Measurements from ENCODE around the gene TMTC2. TPM values are rescaled to one million over a fixed set of nuclear protein-coding genes. Genes with fewer than 3 reads are reported as not detected.

Gene TMTC2
- polyA plus RNA-seq, 1 experiment: 1.6 TPM

- TF ChIP-seq CTCF (IDR thresholded peaks at IDR 0.05; ENCODE audit: low read depth, low read length): no peak
- ChIA-PET CTCF (no interaction called here), POLR2A (no interaction called here)
- Histone ChIP-seq H3K27ac (ENCODE audit: low read depth, low read length) (no peak overlapping the region), H3K9me3 (ENCODE audit: control insufficient read depth, insufficient read depth, low read length) (0 out of 2 replicates have a peak, but pooled peaks cover 3% of the 10 kb centered on the region), H3K27me3 (ENCODE audit: control insufficient read depth, insufficient read depth, low read length) (no peaks in the 10 kb centered on the region), H3K4me3 (ENCODE audit: low read depth, low read length) (no peak overlapping the region)
- no peak for DNase-seq (ENCODE audit: low read depth, low spot score)
Measured at GRCh38 chr12:83121897-83122622, 435.4 kb downstream of the TMTC2 start.

- Histone ChIP-seq H3K4me3 (ENCODE audit: low read depth, low read length) (no peak overlapping the region), H3K27me3 (ENCODE audit: control insufficient read depth, insufficient read depth, low read length) (no peaks in the 10 kb centered on the region), H3K9me3 (ENCODE audit: control insufficient read depth, insufficient read depth, low read length) (0 out of 2 replicates have a peak, but pooled peaks cover 3% of the 10 kb centered on the region), H3K27ac (ENCODE audit: low read depth, low read length) (no peak overlapping the region)
- CTCF ChIA-PET: no interaction called here
- DNase-seq (ENCODE audit: low read depth, low spot score): no peak
- POLR2A ChIA-PET: no interaction called here
- no peak for TF ChIP-seq CTCF (IDR thresholded peaks at IDR 0.05; ENCODE audit: low read depth, low read length)
Measured at GRCh38 chr12:83122623-83122934, 435.9 kb downstream of the TMTC2 start.

GRCh38 chr12:83123039-83123438 lies 436.3 kb downstream of the TMTC2 start:
- Histone ChIP-seq H3K27ac (ENCODE audit: low read depth, low read length) (no peak overlapping the region), H3K9me3 (ENCODE audit: control insufficient read depth, insufficient read depth, low read length) (0 out of 2 replicates have a peak, but pooled peaks cover 3% of the 10 kb centered on the region), H3K4me3 (ENCODE audit: low read depth, low read length) (no peak overlapping the region), H3K27me3 (ENCODE audit: control insufficient read depth, insufficient read depth, low read length) (no peaks in the 10 kb centered on the region)
- no peak for TF ChIP-seq CTCF (IDR thresholded peaks at IDR 0.05; ENCODE audit: low read depth, low read length)
- ChIA-PET CTCF (no interaction called here), POLR2A (no interaction called here)
- DNase-seq (ENCODE audit: low read depth, low spot score): no peak

- H3K4me3 ChIP-seq (ENCODE audit: low read depth, low read length): no peak overlapping the region
- H3K27me3 ChIP-seq (ENCODE audit: control insufficient read depth, insufficient read depth, low read length): no peaks in the 10 kb centered on the region
- CTCF ChIA-PET: no interaction called here
- H3K27ac ChIP-seq (ENCODE audit: low read depth, low read length): no peak overlapping the region
- no peaks in the 10 kb centered on the region for H3K9me3 ChIP-seq (ENCODE audit: control insufficient read depth, insufficient read depth, low read length)
- POLR2A ChIA-PET: no interaction called here
- DNase-seq (ENCODE audit: low read depth, low spot score): no peak
- no peak for TF ChIP-seq CTCF (IDR thresholded peaks at IDR 0.05; ENCODE audit: low read depth, low read length)
Measured at GRCh38 chr12:83128540-83128939, 441.8 kb downstream of the TMTC2 start.

GRCh38 chr12:83130178-83130577 lies 443.5 kb downstream of the TMTC2 start:
- CTCF ChIA-PET: no interaction called here
- no peaks in the 10 kb centered on the region for H3K27me3 ChIP-seq (ENCODE audit: control insufficient read depth, insufficient read depth, low read length)
- POLR2A ChIA-PET: no interaction called here
- no peaks in the 10 kb centered on the region for H3K9me3 ChIP-seq (ENCODE audit: control insufficient read depth, insufficient read depth, low read length)
- H3K4me3 ChIP-seq (ENCODE audit: low read depth, low read length): no peak overlapping the region
- no peak for DNase-seq (ENCODE audit: low read depth, low spot score)
- H3K27ac ChIP-seq (ENCODE audit: low read depth, low read length): no peak overlapping the region
- no peak for TF ChIP-seq CTCF (IDR thresholded peaks at IDR 0.05; ENCODE audit: low read depth, low read length)
